Endothelial cell of umbilical vein (primary cell): ENCODE results near the gene TSPEAR. TPM values are rescaled to one million over a fixed set of nuclear protein-coding genes. Genes with fewer than 3 reads are reported as not detected.

Experiments
- BruUV-seq: library from RNA; stranded (reverse); fragments of 400-500 nt; replicated peaks from 2 replicates; lab custom pipeline; 2021; lab: Mats Ljungman, UMichigan
- CTCF ChIA-PET: fragments of 300-600, 350-600 bp; sonication (Branson Sonifier 250); formaldehyde crosslinking; loops from one replicate; lab custom pipeline; 2021; ENCODE audit warnings: antibody characterized with exemption, inconsistent platforms; lab: Charles Lee
- POLR2A ChIA-PET: fragments of 300-600, 350-600 bp; sonication (Branson Sonifier 250); formaldehyde crosslinking; loops from one replicate; lab custom pipeline; 2021; ENCODE audit warnings: antibody characterized with exemption, inconsistent platforms; lab: Charles Lee
- DNase-seq: peaks from one replicate; pipeline ENCODE4 v3.0.0-alpha.2; 2011; ENCODE audit warnings: low read depth, low spot score
- FAIRE-seq: peaks from 2 replicates; lab custom pipeline; 2011; peaks lifted over from hg19 to GRCh38; lab: Jason Lieb, UNC
- H2AFZ ChIP-seq: 2 replicates; pipeline ENCODE4 v1.6.0; 2012; ENCODE audit warnings: low read depth, low read length, control low read depth, inconsistent platforms
- H3K27ac ChIP-seq: 2 replicates; pipeline ENCODE4 v1.5.1; 2011; ENCODE audit warnings: low read depth, mild to moderate bottlenecking, control low read depth, low read length, moderate library complexity; ENCODE audit not compliant: insufficient read depth
- H3K27me3 ChIP-seq, 2 experiments: 2 replicates each; pipeline versions ENCODE4 v1.6.0 to v1.6.1; 2011; ENCODE audit warnings: low read length in 2 of 2, mixed read lengths in 1 of 2; ENCODE audit not compliant: control insufficient read depth in 2 of 2, insufficient read depth in 2 of 2
- H3K36me3 ChIP-seq, 2 experiments: 2 replicates in 1 of 2; 3 replicates in 1 of 2; pipeline ENCODE4 v1.5.1; 2011; ENCODE audit warnings: low read length in 2 of 2, mild to moderate bottlenecking in 1 of 2, moderate library complexity in 1 of 2; ENCODE audit not compliant: control insufficient read depth in 2 of 2, insufficient read depth in 2 of 2; ENCODE audit errors: extremely low read depth in 1 of 2
- H3K4me1 ChIP-seq: 3 replicates; pipeline ENCODE4 v1.5.1; 2011; ENCODE audit warnings: mild to moderate bottlenecking, low read length; ENCODE audit not compliant: control insufficient read depth, insufficient read depth; ENCODE audit errors: extremely low read depth
- H3K4me2 ChIP-seq: 2 replicates; pipeline ENCODE4 v1.6.1; 2011; ENCODE audit warnings: low read length, control low read depth, mixed read lengths; ENCODE audit not compliant: insufficient read depth
- H3K4me3 ChIP-seq, 3 experiments: fragments of 200-600 bp in 1 of 3; sonication (generic), shearing (Covaris generic) in 1 of 3; replicated peaks in 1 of 3; 2 replicates each; pipeline ENCODE4 v1.5.1; 2011 to 2016; ENCODE audit warnings: control low read depth in 3 of 3, low read length in 3 of 3, mild to moderate bottlenecking in 2 of 3, inconsistent platforms in 1 of 3, low read depth in 1 of 3, moderate library complexity in 1 of 3; ENCODE audit not compliant: insufficient read depth in 1 of 3
- H3K79me2 ChIP-seq: 2 replicates; pipeline ENCODE4 v1.6.0; 2012; ENCODE audit warnings: low read length, inconsistent platforms; ENCODE audit not compliant: control insufficient read depth, insufficient read depth
- H3K9ac ChIP-seq: replicated peaks from 2 replicates; pipeline ENCODE3; 2011; ENCODE audit warnings: low read length, control low read depth; ENCODE audit not compliant: insufficient read depth; ENCODE audit errors: extremely low read depth
- H3K9me1 ChIP-seq: replicated peaks from 3 replicates; pipeline ENCODE4 v1.6.0; 2011; ENCODE audit warnings: mild to moderate bottlenecking, low read length; ENCODE audit not compliant: control insufficient read depth, insufficient read depth; ENCODE audit errors: extremely low read depth
- H3K9me3 ChIP-seq: replicated peaks from 2 replicates; pipeline ENCODE4 v1.5.1; 2012; ENCODE audit warnings: low read length, inconsistent platforms; ENCODE audit not compliant: control insufficient read depth, insufficient read depth
- H4K20me1 ChIP-seq: replicated peaks from 2 replicates; pipeline ENCODE3; 2011; ENCODE audit warnings: mild to moderate bottlenecking, low read length; ENCODE audit not compliant: control insufficient read depth, insufficient read depth; ENCODE audit errors: extremely low read depth
- GATA2 ChIP-seq: IDR thresholded peaks from 2 replicates; pipeline ENCODE4 v1.7.0; 2011; ENCODE audit warnings: low read depth, mild to moderate bottlenecking, moderate library complexity, mixed read lengths, low read length; ENCODE audit not compliant: insufficient read length, insufficient read depth
- MYC ChIP-seq: IDR thresholded peaks from one replicate; pipeline ENCODE4 v1.6.1; 2011; ENCODE audit warnings: mild to moderate bottlenecking, low read depth, low read length
- POLR2A ChIP-seq: IDR thresholded peaks from 2 replicates; pipeline ENCODE4 v1.6.1; 2012; ENCODE audit warnings: low read depth, mild to moderate bottlenecking, control low read depth, low read length
- POLR2AphosphoS5 ChIP-seq: IDR thresholded peaks from 2 replicates; pipeline ENCODE4 v1.6.1; 2012; ENCODE audit warnings: low read depth, mild to moderate bottlenecking, control low read depth, low read length, moderate library complexity; ENCODE audit not compliant: insufficient read depth
- dilution Hi-C: fragments of 300-500 bp; cut with MboI; formaldehyde crosslinking; loops from one replicate; pipeline ENCODE4 v1.15.0; 2019; ENCODE audit warnings: low sequenced_read_pairs; ENCODE audit not compliant: extremely low pct_ligation_motif_present
- intact Hi-C: fragments of 100-400 bp; cut with micrococcal nuclease; formaldehyde crosslinking; loops from one replicate; pipeline ENCODE4 v1.10.0; 2022
- polyA plus RNA-seq, 4 experiments: library from polyadenylated mRNA; depleted of rRNA in 3 of 4; stranded (reverse) in 3 of 4; unstranded in 1 of 4; fragments of >200 nt; gene quantifications; 2 replicates each; pipeline versions ENCODE4 v1.2.1 to v1.2.3, GENCODE V29; 2011 to 2012; ENCODE audit warnings: missing spikeins in 1 of 4
- total RNA-seq: library from RNA; stranded (reverse); gene quantifications from 2 replicates; pipeline ENCODE4 v1.2.3, GENCODE V29; 2021
- TF ChIP-seq, protein P1 (sequence below): IDR thresholded peaks from 2 replicates; pipeline ENCODE4 v1.6.1; 2011; ENCODE audit not compliant: insufficient read depth, insufficient read length
- TF ChIP-seq, protein P2 (sequence below), 2 donors: IDR thresholded peaks; 1 replicate in 1 of 2; 2 replicates in 1 of 2; pipeline ENCODE4 v1.5.1; 2011; ENCODE audit warnings: low read length in 2 of 2, mild to moderate bottlenecking in 2 of 2, moderate library complexity in 2 of 2, control low read depth in 1 of 2, inconsistent platforms in 1 of 2, low read depth in 1 of 2; ENCODE audit not compliant: insufficient read depth in 1 of 2; ENCODE audit errors: extremely low read depth in 1 of 2

Gene TSPEAR
- total and polyA plus RNA-seq, 2 donors (not counting 3 experiments of a cell fraction or from before 2014, with no cell fraction given) = 0.01 TPM; not detected in 1

DNA sequence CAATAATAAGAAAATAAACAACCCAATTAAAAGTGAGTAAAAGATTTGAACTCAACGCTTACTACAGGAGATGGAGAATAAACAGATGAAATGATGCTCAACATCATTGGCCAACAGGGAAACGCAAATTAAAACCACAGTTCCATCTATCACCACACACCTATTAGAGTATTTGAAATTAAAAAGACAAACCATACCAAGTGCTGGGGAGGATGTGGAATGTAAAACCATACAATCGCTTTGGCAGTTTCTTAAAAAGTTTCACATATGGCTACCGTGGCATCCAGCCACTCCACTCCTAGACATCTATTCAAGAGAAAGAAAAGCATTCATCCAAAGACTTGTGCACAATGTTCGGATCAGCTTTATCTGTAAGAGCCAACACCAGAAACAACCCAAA lies 257.3 kb downstream of the TSPEAR start:
- no TSS peak for BruUV-seq
- intact Hi-C loops = loop anchor here (10.0 kb wide), 1 partner anchor 109 kb away; no protein-coding TSS in a partner anchor
- ChIA-PET POLR2A (no interaction called here), CTCF (interaction anchor here (1.0 to 1.2 kb wide), 2 partner anchors 20 to 34 kb away, joined by 3 read pairs; no protein-coding TSS in a partner anchor)
- Histone ChIP-seq H3K27me3 (peaks cover 0 to 3% of the 10 kb centered on the region in 2 experiments), H3K9ac (no peak overlapping the region), H3K79me2 (no peaks in the 10 kb centered on the region), H3K4me2 (no peak overlapping the region), H3K4me3 (no peak overlapping the region), H3K9me3 (no peaks in the 10 kb centered on the region), H4K20me1 (no peaks in the 10 kb centered on the region), H3K4me1 (no peaks in the 10 kb centered on the region), H3K9me1 (no peaks in the 10 kb centered on the region), H3K36me3 (no peaks in the 10 kb centered on the region), H2AFZ (no peak overlapping the region), H3K27ac (no peak overlapping the region)
- FAIRE-seq = no peak
- DNase-seq = no peak
- dilution Hi-C loops = no loop called here
- TF ChIP-seq POLR2A (no peak), POLR2AphosphoS5 (no peak), MYC (no peak), GATA2 (no peak)
- TF ChIP-seq, protein P1, sequence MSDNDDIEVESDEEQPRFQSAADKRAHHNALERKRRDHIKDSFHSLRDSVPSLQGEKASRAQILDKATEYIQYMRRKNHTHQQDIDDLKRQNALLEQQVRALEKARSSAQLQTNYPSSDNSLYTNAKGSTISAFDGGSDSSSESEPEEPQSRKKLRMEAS = no peak
- TF ChIP-seq, protein P2, sequence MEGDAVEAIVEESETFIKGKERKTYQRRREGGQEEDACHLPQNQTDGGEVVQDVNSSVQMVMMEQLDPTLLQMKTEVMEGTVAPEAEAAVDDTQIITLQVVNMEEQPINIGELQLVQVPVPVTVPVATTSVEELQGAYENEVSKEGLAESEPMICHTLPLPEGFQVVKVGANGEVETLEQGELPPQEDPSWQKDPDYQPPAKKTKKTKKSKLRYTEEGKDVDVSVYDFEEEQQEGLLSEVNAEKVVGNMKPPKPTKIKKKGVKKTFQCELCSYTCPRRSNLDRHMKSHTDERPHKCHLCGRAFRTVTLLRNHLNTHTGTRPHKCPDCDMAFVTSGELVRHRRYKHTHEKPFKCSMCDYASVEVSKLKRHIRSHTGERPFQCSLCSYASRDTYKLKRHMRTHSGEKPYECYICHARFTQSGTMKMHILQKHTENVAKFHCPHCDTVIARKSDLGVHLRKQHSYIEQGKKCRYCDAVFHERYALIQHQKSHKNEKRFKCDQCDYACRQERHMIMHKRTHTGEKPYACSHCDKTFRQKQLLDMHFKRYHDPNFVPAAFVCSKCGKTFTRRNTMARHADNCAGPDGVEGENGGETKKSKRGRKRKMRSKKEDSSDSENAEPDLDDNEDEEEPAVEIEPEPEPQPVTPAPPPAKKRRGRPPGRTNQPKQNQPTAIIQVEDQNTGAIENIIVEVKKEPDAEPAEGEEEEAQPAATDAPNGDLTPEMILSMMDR (IDR thresholded peaks at IDR 0.05; ENCODE audit: extremely low read depth in 1 of 2, insufficient read depth in 1 of 2, low read depth in 1 of 2, low read length in 2 of 2) = no peak
